HepG2 (cell line): Measurements from ENCODE around the gene CAMSAP2. TPM values are rescaled to one million over a fixed set of nuclear protein-coding genes. Genes with fewer than 3 reads are reported as not detected.

Experiments used
- ATF7 ChIP-seq, 2 experiments: fragments of 450-650 bp in 1 of 2; sonication (generic) in 1 of 2; formaldehyde crosslinking in 1 of 2; IDR thresholded peaks; 2 replicates each; pipeline versions ENCODE4 v1.4.0 to v1.6.1; 2016 to 2020; ENCODE audit warnings: antibody characterized with exemption in 1 of 2, mild to moderate bottlenecking in 1 of 2, missing genetic modification reagents in 1 of 2
- FOXJ3 ChIP-seq: sonication (generic); formaldehyde crosslinking; IDR thresholded peaks from 2 replicates; pipeline ENCODE4 v1.4.0; 2020; ENCODE audit warnings: missing genetic modification reagents, mild to moderate bottlenecking, borderline replicate concordance
- HBP1 ChIP-seq: IDR thresholded peaks from 2 replicates; pipeline ENCODE4 v1.6.1; 2016; ENCODE audit warnings: low read depth, control low read depth
- HNF4A ChIP-seq: sonication (generic); formaldehyde crosslinking; IDR thresholded peaks from 2 replicates; pipeline ENCODE4 v1.4.0; 2020; ENCODE audit warnings: missing genetic modification reagents
- HNRNPL ChIP-seq: fragments of 200-400 bp; formaldehyde crosslinking; IDR thresholded peaks from 2 replicates; pipeline ENCODE4 v1.6.1; 2017; ENCODE audit warnings: mild to moderate bottlenecking, low read depth, low read length
- KMT2A ChIP-seq: sonication (generic); formaldehyde crosslinking; IDR thresholded peaks from 2 replicates; pipeline ENCODE4 v1.4.0; 2020; ENCODE audit warnings: missing genetic modification reagents
- NFRKB ChIP-seq: fragments of 450-650 bp; IDR thresholded peaks from 2 replicates; pipeline ENCODE4 v1.6.1; 2017
- PRDM4 ChIP-seq: sonication (generic); formaldehyde crosslinking; IDR thresholded peaks from 2 replicates; pipeline ENCODE4 v1.9.0; 2021; ENCODE audit warnings: missing genetic modification reagents, borderline replicate concordance
- RAD21 ChIP-seq: fragments of 450-650 bp; formaldehyde crosslinking; IDR thresholded peaks from 2 replicates; pipeline ENCODE4 v1.5.0; 2020; ENCODE audit warnings: mild to moderate bottlenecking
- SOX5 ChIP-seq: IDR thresholded peaks from 2 replicates; pipeline ENCODE4 v1.6.1; 2016; ENCODE audit warnings: borderline replicate concordance
- ZFP37 ChIP-seq: sonication (generic); formaldehyde crosslinking; IDR thresholded peaks from 2 replicates; pipeline ENCODE4 v1.4.0; 2020; ENCODE audit warnings: missing genetic modification reagents, borderline replicate concordance
- ZNF503 ChIP-seq: sonication (generic); formaldehyde crosslinking; IDR thresholded peaks from 2 replicates; pipeline ENCODE4 v1.4.0; 2020; ENCODE audit warnings: missing genetic modification reagents
- ZNF776 ChIP-seq: sonication (generic); formaldehyde crosslinking; IDR thresholded peaks from 2 replicates; pipeline ENCODE4 v1.4.0; 2020; ENCODE audit warnings: mild to moderate bottlenecking, missing genetic modification reagents
- polyA plus RNA-seq, 8 experiments: library from polyadenylated mRNA; depleted of rRNA in 3 of 8; stranded (reverse) in 7 of 8; unstranded in 1 of 8; fragments of >200 nt; fragmentation: Illumina TruSeq in 4 of 8; extraction: Trizol in 4 of 8; gene quantifications; 2 replicates each; pipeline versions ENCODE4 v1.2.1 to v1.2.3, GENCODE V29; 2011 to 2016; ENCODE audit warnings: low read depth in 4 of 8, missing spikeins in 1 of 8, mixed read lengths in 1 of 8; ENCODE audit not compliant: insufficient read depth in 1 of 8
- total RNA-seq, 5 experiments: library from RNA; depleted of rRNA; stranded (reverse); fragments of >200 nt; fragmentation: Illumina TruSeq; extraction: Trizol; gene quantifications; 2 replicates each; pipeline ENCODE4 v1.2.3, GENCODE V29; 2016; ENCODE audit warnings: low read depth in 1 of 5
- TF ChIP-seq, protein P1 (sequence below): sonication (generic); formaldehyde crosslinking; IDR thresholded peaks from 2 replicates; pipeline ENCODE4 v1.5.0; 2020; ENCODE audit warnings: mild to moderate bottlenecking, missing genetic modification reagents, borderline replicate concordance
- TF ChIP-seq, protein P2 (sequence below): IDR thresholded peaks from 2 replicates; pipeline ENCODE4 v1.6.1; 2018; ENCODE audit warnings: missing genetic modification reagents, mild to moderate bottlenecking, missing compliant biosample characterization
- TF ChIP-seq, protein P3 (sequence below): sonication (generic); formaldehyde crosslinking; IDR thresholded peaks from 2 replicates; pipeline ENCODE4 v1.4.0; 2020; ENCODE audit warnings: mild to moderate bottlenecking, low read depth, missing genetic modification reagents

Gene CAMSAP2
- total and polyA plus RNA-seq, 2 of the 13 experiments (the other 11 are each of a cell fraction or from before 2014, with no cell fraction given): 3.4 to 8.2 TPM

DNA sequence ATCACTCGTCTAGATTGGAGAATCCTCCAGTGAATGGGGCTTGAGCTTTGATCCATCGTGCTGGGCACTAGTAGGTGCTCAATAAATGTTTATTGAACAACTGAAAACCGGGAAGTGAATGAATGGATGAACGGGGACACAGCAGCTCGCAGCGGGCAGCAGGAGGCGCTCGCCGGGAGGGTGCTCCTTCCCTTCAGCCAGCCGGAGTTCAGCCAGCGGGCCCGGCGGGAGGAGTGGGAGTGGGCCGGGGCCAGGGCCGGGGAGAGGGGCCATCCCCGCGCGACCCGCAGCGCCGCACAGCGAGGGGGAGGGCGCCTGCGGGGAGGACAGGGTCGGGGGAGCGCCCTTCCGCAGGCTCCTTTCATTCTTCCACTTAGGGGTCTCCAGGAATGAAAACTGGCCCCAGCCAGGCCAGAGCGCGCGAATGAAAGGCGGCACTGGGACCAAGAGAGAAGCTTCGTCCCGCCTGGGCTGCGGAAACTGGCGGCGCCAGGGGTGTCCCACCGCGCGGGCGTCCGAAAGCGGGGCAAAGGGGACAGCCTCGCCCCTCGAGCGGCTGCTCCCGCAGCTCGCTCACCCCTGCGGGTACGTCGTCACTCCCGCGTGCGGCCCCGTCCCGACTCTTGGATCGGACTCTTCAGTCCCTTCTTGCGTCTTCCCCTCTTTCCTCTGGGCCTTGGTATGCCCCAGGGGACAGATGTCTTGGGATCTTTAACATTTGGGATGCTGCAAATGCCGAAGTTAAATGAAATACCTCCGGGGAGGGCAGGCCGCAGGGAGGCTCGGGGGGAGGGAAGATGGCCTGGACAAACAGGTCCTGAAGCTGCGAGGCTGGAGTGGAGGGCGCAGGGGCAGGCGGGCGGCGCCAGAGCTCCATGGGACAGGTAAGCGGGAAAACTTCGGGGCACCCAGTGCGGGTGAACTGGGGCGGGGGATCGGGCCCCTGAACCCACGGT is 152.4 kb downstream of the CAMSAP2 start (continued):
- TF ChIP-seq, protein P1, sequence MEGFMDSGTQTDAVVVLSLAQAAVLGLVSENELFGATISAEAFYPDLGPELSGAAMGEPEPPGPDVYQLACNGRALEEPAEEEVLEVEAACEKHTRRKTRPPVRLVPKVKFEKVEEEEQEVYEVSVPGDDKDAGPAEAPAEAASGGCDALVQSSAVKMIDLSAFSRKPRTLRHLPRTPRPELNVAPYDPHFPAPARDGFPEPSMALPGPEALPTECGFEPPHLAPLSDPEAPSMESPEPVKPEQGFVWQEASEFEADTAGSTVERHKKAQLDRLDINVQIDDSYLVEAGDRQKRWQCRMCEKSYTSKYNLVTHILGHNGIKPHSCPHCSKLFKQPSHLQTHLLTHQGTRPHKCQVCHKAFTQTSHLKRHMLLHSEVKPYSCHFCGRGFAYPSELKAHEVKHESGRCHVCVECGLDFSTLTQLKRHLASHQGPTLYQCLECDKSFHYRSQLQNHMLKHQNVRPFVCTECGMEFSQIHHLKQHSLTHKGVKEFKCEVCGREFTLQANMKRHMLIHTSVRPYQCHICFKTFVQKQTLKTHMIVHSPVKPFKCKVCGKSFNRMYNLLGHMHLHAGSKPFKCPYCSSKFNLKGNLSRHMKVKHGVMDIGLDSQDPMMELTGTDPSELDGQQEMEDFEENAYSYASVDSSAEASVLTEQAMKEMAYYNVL (CRISPR knock-in tag): 0 out of 2 replicates have a peak, but pooled peaks have one; percentile 38
- TF ChIP-seq KMT2A (CRISPR knock-in tag) (peak; percentile 24; the same call in 1 of the 2 replicates), FOXJ3 (CRISPR knock-in tag) (no peak; the same call in 1 of the 2 replicates), PRDM4 (no peak), HNRNPL (peak; percentile 51; the same call in 1 of the 2 replicates), NFRKB (no peak), HNF4A (CRISPR knock-in tag) (no peak; the same call in 1 of the 2 replicates), ZNF776 (CRISPR knock-in tag) (no peak), RAD21 (CRISPR knock-in tag) (peak; percentile 68), HBP1 (no peak), ATF7 (IDR thresholded peaks at IDR 0.05) (peak; percentile 70), ATF7 (CRISPR knock-in tag; IDR thresholded peaks at IDR 0.05) (no peak), ZNF503 (CRISPR knock-in tag) (peak; percentile 11; the same call in 1 of the 2 replicates), SOX5 (CRISPR knock-in tag) (no peak), ZFP37 (CRISPR knock-in tag) (no peak)
- TF ChIP-seq, protein P2, sequence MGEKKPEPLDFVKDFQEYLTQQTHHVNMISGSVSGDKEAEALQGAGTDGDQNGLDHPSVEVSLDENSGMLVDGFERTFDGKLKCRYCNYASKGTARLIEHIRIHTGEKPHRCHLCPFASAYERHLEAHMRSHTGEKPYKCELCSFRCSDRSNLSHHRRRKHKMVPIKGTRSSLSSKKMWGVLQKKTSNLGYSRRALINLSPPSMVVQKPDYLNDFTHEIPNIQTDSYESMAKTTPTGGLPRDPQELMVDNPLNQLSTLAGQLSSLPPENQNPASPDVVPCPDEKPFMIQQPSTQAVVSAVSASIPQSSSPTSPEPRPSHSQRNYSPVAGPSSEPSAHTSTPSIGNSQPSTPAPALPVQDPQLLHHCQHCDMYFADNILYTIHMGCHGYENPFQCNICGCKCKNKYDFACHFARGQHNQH: no peak
- TF ChIP-seq, protein P3, sequence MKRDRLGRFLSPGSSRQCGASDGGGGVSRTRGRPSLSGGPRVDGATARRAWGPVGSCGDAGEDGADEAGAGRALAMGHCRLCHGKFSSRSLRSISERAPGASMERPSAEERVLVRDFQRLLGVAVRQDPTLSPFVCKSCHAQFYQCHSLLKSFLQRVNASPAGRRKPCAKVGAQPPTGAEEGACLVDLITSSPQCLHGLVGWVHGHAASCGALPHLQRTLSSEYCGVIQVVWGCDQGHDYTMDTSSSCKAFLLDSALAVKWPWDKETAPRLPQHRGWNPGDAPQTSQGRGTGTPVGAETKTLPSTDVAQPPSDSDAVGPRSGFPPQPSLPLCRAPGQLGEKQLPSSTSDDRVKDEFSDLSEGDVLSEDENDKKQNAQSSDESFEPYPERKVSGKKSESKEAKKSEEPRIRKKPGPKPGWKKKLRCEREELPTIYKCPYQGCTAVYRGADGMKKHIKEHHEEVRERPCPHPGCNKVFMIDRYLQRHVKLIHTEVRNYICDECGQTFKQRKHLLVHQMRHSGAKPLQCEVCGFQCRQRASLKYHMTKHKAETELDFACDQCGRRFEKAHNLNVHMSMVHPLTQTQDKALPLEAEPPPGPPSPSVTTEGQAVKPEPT (CRISPR knock-in tag): no peak
